Naive thymus-derived CD4-positive, alpha-beta T cell (primary cell): ENCODE results near the gene CCDC93. TPM values are rescaled to one million over a fixed set of nuclear protein-coding genes. Genes with fewer than 3 reads are reported as not detected.

Experiments used
- ATAC-seq: fragments of 150-1000 bp; cut with Tn5 transposase; 2 replicates; pipeline ENCODE4 v1.10.0; 2021; ENCODE audit warnings: mild to moderate bottlenecking, moderate library complexity
- CTCF ChIA-PET: fragments of 350-600 bp; sonication (Branson Sonifier 250); formaldehyde crosslinking; loops from one replicate; lab custom pipeline; 2021; ENCODE audit warnings: antibody characterized with exemption; lab: Charles Lee
- POLR2A ChIA-PET: fragments of 350-600 bp; sonication (Branson Sonifier 250); formaldehyde crosslinking; loops from one replicate; lab custom pipeline; 2021; ENCODE audit warnings: antibody characterized with exemption, inconsistent platforms; lab: Charles Lee
- DNase-seq, 9 donors: peaks; one replicate each; pipeline versions ENCODE4 v3.0.0 to v3.0.0-alpha.2; 2020 to 2022; ENCODE audit warnings: mixed read lengths in 1 of 9
- H3K27ac ChIP-seq: one replicate; pipeline ENCODE4 v1.7.0; 2013; ENCODE audit warnings: mild to moderate bottlenecking, low read depth, low read length, moderate library complexity
- H3K27me3 ChIP-seq, 2 donors: one replicate each; pipeline ENCODE4 v1.7.0; 2013; ENCODE audit warnings: low read length in 2 of 2, mild to moderate bottlenecking in 2 of 2, moderate library complexity in 2 of 2; ENCODE audit not compliant: control insufficient read depth in 2 of 2, insufficient read depth in 2 of 2
- H3K36me3 ChIP-seq, 3 experiments: 1 replicate in 2 of 3; 2 replicates in 1 of 3; pipeline ENCODE4 v1.7.0; 2013; ENCODE audit warnings: low read length in 3 of 3, mild to moderate bottlenecking in 3 of 3, moderate library complexity in 1 of 3; ENCODE audit not compliant: insufficient read depth in 3 of 3, control insufficient read depth in 2 of 3
- H3K4me1 ChIP-seq, 2 donors: one replicate each; pipeline ENCODE4 v1.7.0; 2013; ENCODE audit warnings: low read length in 2 of 2, mild to moderate bottlenecking in 2 of 2, moderate library complexity in 1 of 2; ENCODE audit not compliant: control insufficient read depth in 2 of 2, insufficient read depth in 2 of 2
- H3K4me3 ChIP-seq: 2 replicates; pipeline ENCODE4 v1.7.0; 2013; ENCODE audit warnings: mild to moderate bottlenecking, low read length
- H3K9me3 ChIP-seq, 3 experiments: 1 replicate in 2 of 3; 2 replicates in 1 of 3; pipeline ENCODE4 v1.7.0; 2013; ENCODE audit warnings: low read length in 3 of 3; ENCODE audit not compliant: control insufficient read depth in 2 of 3
- H3K27ac Mint-ChIP-seq, 9 donors: one replicate each; pipeline ENCODE4 v1.8.0; 2020 to 2022; ENCODE audit warnings: mixed read lengths in 9 of 9, mild to moderate bottlenecking in 8 of 9, moderate library complexity in 5 of 9, inconsistent platforms in 2 of 9
- H3K27me3 Mint-ChIP-seq, 5 donors: one replicate each; pipeline ENCODE4 v1.8.0; 2021 to 2022; ENCODE audit warnings: mixed read lengths in 5 of 5, mild to moderate bottlenecking in 1 of 5
- H3K36me3 Mint-ChIP-seq, 5 donors: one replicate each; pipeline ENCODE4 v1.8.0; 2020 to 2022; ENCODE audit warnings: mixed read lengths in 5 of 5, mild to moderate bottlenecking in 3 of 5, inconsistent platforms in 1 of 5
- H3K4me1 Mint-ChIP-seq, 7 donors: one replicate each; pipeline ENCODE4 v1.8.0; 2020 to 2022; ENCODE audit warnings: mixed read lengths in 7 of 7, mild to moderate bottlenecking in 3 of 7, inconsistent platforms in 1 of 7
- H3K4me3 Mint-ChIP-seq, 10 donors: one replicate each; pipeline ENCODE4 v1.8.0; 2020 to 2022; ENCODE audit warnings: mild to moderate bottlenecking in 10 of 10, mixed read lengths in 10 of 10, moderate library complexity in 6 of 10, inconsistent platforms in 2 of 10
- H3K9me3 Mint-ChIP-seq, 11 donors: one replicate each; pipeline ENCODE4 v1.8.0; 2020 to 2022; ENCODE audit warnings: mixed read lengths in 11 of 11, mild to moderate bottlenecking in 4 of 11, inconsistent platforms in 1 of 11, moderate library complexity in 1 of 11
- intact Hi-C, 2 donors: fragments of 100-400 bp; cut with micrococcal nuclease; formaldehyde crosslinking; loops; one replicate each; pipeline ENCODE4 v1.15.1; 2023
- polyA plus RNA-seq, 2 donors: library from polyadenylated mRNA; unstranded; fragments of 300-500 nt; fragmentation: Illumina TruSeq; gene quantifications; one replicate each; pipeline ENCODE4 v1.2.3, GENCODE V29; 2021
- total RNA-seq, 6 experiments: library from RNA in 5 of 6; stranded (reverse) in 5 of 6; gene quantifications; 1 replicate in 5 of 6; 2 replicates in 1 of 6; pipeline ENCODE4 v1.2.3 and lab custom pipeline; 2021 to 2026

CCDC93 gene
- total and polyA plus RNA-seq, 7 experiments from 2014 or later, result 5.9 to 73.9 (median 47.9) TPM

- peaks cover 0 to 4% (median 0%) of the 10 kb centered on the region in 7 donors for H3K4me1 Mint-ChIP-seq
- Histone ChIP-seq H3K4me3 (no peak overlapping the region), H3K27ac (no peak overlapping the region), H3K4me1 (no peaks in the 10 kb centered on the region), H3K27me3 (no peaks in the 10 kb centered on the region), H3K9me3 (no peaks in the 10 kb centered on the region), H3K36me3 (no peaks in the 10 kb centered on the region)
- H3K36me3 Mint-ChIP-seq, result peaks cover 0 to 3% (median 0%) of the 10 kb centered on the region in 5 donors
- ATAC-seq (no peak), DNase-seq (no peak)
- peaks cover 0 to 1% (median 0%) of the 10 kb centered on the region in 11 donors for H3K9me3 Mint-ChIP-seq
- no peak overlapping the region for H3K27ac Mint-ChIP-seq
- ChIA-PET POLR2A (no interaction called here), CTCF (interaction anchor here (0.7 to 1.7 kb wide), 8 partner anchors 9 to 1244 kb away, joined by 3 to 7 read pairs (median 5); no protein-coding TSS in a partner anchor)
- peaks cover 57 to 67% (median 63%) of the 10 kb centered on the region in 5 donors for H3K27me3 Mint-ChIP-seq
- intact Hi-C loops, result loop anchor here (2.0 to 10.0 kb wide), 8 partner anchors 100 to 1430 kb away; no protein-coding TSS in a partner anchor
- no peak overlapping the region for H3K4me3 Mint-ChIP-seq
These were observed 33.5 kb upstream of the CCDC93 start for GRCh38 chr2:118047380-118047826.

- ChIA-PET CTCF (interaction anchor here (0.7 to 1.7 kb wide), 12 partner anchors 9 to 1296 kb away, joined by 3 to 10 read pairs (median 5); no protein-coding TSS in a partner anchor), POLR2A (no interaction called here)
- intact Hi-C loops, result loop anchor here (1.0 to 10.0 kb wide), 14 partner anchors 101 to 1431 kb away; no protein-coding TSS in a partner anchor
- Mint-ChIP-seq H3K27ac (no peak overlapping the region), H3K4me1 (peaks cover 0 to 4% (median 0%) of the 10 kb centered on the region in 7 donors), H3K36me3 (peaks cover 0 to under 1% (median 0%) of the 10 kb centered on the region in 5 donors), H3K4me3 (no peak overlapping the region), H3K27me3 (peaks cover 59 to 69% (median 64%) of the 10 kb centered on the region in 5 donors), H3K9me3 (peaks cover 0 to 1% (median 0%) of the 10 kb centered on the region in 11 donors)
- Histone ChIP-seq H3K9me3 (no peaks in the 10 kb centered on the region), H3K27me3 (peaks cover 0 to under 1% of the 10 kb centered on the region in 2 donors), H3K4me3 (no peak overlapping the region), H3K27ac (no peak overlapping the region), H3K4me1 (no peaks in the 10 kb centered on the region), H3K36me3 (no peaks in the 10 kb centered on the region)
- ATAC-seq (peak; percentile 41), DNase-seq (peak in 6 of 9 donors; percentile 2 to 36 (median 30))
These were observed 32.9 kb upstream of the CCDC93 start for GRCh38 chr2:118046634-118047210.

- Histone ChIP-seq H3K27me3 (peaks cover 0 to 4% of the 10 kb centered on the region in 2 donors), H3K4me1 (no peaks in the 10 kb centered on the region), H3K4me3 (no peak overlapping the region), H3K27ac (no peak overlapping the region), H3K9me3 (no peaks in the 10 kb centered on the region), H3K36me3 (no peaks in the 10 kb centered on the region)
- ChIA-PET CTCF (interaction anchor here (1.1 to 1.2 kb wide), 2 partner anchors 11 to 125 kb away, joined by 3 read pairs; no protein-coding TSS in a partner anchor), POLR2A (no interaction called here)
- Mint-ChIP-seq H3K36me3 (no peaks in the 10 kb centered on the region), H3K9me3 (peaks cover 0 to 1% (median 0%) of the 10 kb centered on the region in 11 donors), H3K4me3 (no peak overlapping the region), H3K4me1 (peaks cover 0 to 4% (median 0%) of the 10 kb centered on the region in 7 donors), H3K27ac (no peak overlapping the region), H3K27me3 (peaks cover 51 to 63% (median 62%) of the 10 kb centered on the region in 5 donors)
- DNase-seq (no peak), ATAC-seq (no peak)
- intact Hi-C loops, result loop anchor here (5.0 to 10.0 kb wide), 6 partner anchors 102 to 1432 kb away; no protein-coding TSS in a partner anchor
These were observed 31.4 kb upstream of the CCDC93 start for GRCh38 chr2:118045286-118045685.

- H3K9me3 Mint-ChIP-seq, result peaks cover 0 to 1% (median 0%) of the 10 kb centered on the region in 11 donors
These were observed 31.0 kb upstream of the CCDC93 start for GRCh38 chr2:118044854-118045253.

GRCh38 chr2:118044103-118044716, 30.3 kb upstream of the CCDC93 start:
- H3K9me3 ChIP-seq, result no peaks in the 10 kb centered on the region
- Mint-ChIP-seq H3K4me1 (peaks cover 0 to 4% (median 0%) of the 10 kb centered on the region in 7 donors), H3K4me3 (no peak overlapping the region), H3K27ac (no peak overlapping the region), H3K27me3 (peaks cover 50 to 61% (median 56%) of the 10 kb centered on the region in 5 donors), H3K36me3 (no peaks in the 10 kb centered on the region), H3K9me3 (peaks cover 0 to 1% (median 0%) of the 10 kb centered on the region in 11 donors)
- intact Hi-C loops, result loop anchor here in 1 of 2 donors (10.0 kb wide), 1 partner anchor 491 kb away; no protein-coding TSS in a partner anchor
- DNase-seq (no peak), ATAC-seq (no peak)
- no peak overlapping the region for H3K4me3 ChIP-seq
- no peaks in the 10 kb centered on the region for H3K36me3 ChIP-seq
- no peaks in the 10 kb centered on the region for H3K4me1 ChIP-seq
- H3K27me3 ChIP-seq, result peaks cover 0 to 4% of the 10 kb centered on the region in 2 donors
- CTCF ChIA-PET, result interaction anchor here (1.1 kb wide), 1 partner anchor 10 kb away, joined by 3 read pairs; no protein-coding TSS in a partner anchor
- POLR2A ChIA-PET, result no interaction called here
- no peak overlapping the region for H3K27ac ChIP-seq

More at GRCh38 chr2:118044854-118045253, 31.0 kb upstream of the CCDC93 start:
- H3K27ac ChIP-seq, result no peak overlapping the region
- DNase-seq (no peak), ATAC-seq (no peak)
- ChIA-PET CTCF (interaction anchor here (1.1 kb wide), 1 partner anchor 11 kb away, joined by 3 read pairs; no protein-coding TSS in a partner anchor), POLR2A (no interaction called here)
- H3K4me1 ChIP-seq, result no peaks in the 10 kb centered on the region
- no peak overlapping the region for H3K27ac Mint-ChIP-seq
- H3K4me1 Mint-ChIP-seq, result peaks cover 0 to 4% (median 0%) of the 10 kb centered on the region in 7 donors
- H3K4me3 Mint-ChIP-seq, result no peak overlapping the region
- H3K9me3 ChIP-seq, result no peaks in the 10 kb centered on the region
- H3K27me3 ChIP-seq, result peaks cover 0 to 4% of the 10 kb centered on the region in 2 donors
- intact Hi-C loops, result loop anchor here (5.0 to 10.0 kb wide), 6 partner anchors 102 to 1432 kb away; no protein-coding TSS in a partner anchor
- H3K27me3 Mint-ChIP-seq, result peaks cover 50 to 60% (median 58%) of the 10 kb centered on the region in 5 donors
- H3K36me3 Mint-ChIP-seq, result no peaks in the 10 kb centered on the region
- H3K4me3 ChIP-seq, result no peak overlapping the region
- H3K36me3 ChIP-seq, result no peaks in the 10 kb centered on the region

- H3K27me3 Mint-ChIP-seq, result peaks cover 50 to 64% (median 61%) of the 10 kb centered on the region in 5 donors
These were observed 27.0 kb upstream of the CCDC93 start for GRCh38 chr2:118040891-118041290.

More at GRCh38 chr2:118040891-118041290, 27.0 kb upstream of the CCDC93 start:
- no peaks in the 10 kb centered on the region for H3K9me3 ChIP-seq
- DNase-seq (no peak), ATAC-seq (peak; percentile 47)
- H3K4me3 ChIP-seq, result no peak overlapping the region
- peaks cover 0 to 4% of the 10 kb centered on the region in 2 donors for H3K27me3 ChIP-seq
- no peaks in the 10 kb centered on the region for H3K36me3 ChIP-seq
- Mint-ChIP-seq H3K27ac (no peak overlapping the region), H3K4me3 (no peak overlapping the region), H3K36me3 (peaks cover 0 to 4% (median 0%) of the 10 kb centered on the region in 5 donors), H3K9me3 (peaks cover 3 to 14% (median 7%) of the 10 kb centered on the region in 11 donors), H3K4me1 (no peaks in the 10 kb centered on the region)
- POLR2A ChIA-PET, result no interaction called here
- intact Hi-C loops, result loop anchor here in 1 of 2 donors (10.0 kb wide), 1 partner anchor 494 kb away; no protein-coding TSS in a partner anchor
- H3K4me1 ChIP-seq, result no peaks in the 10 kb centered on the region
- CTCF ChIA-PET, result interaction anchor here (1.4 kb wide), 1 partner anchor 8 kb away, joined by 8 read pairs; no protein-coding TSS in a partner anchor
- H3K27ac ChIP-seq, result no peak overlapping the region
